Dedifferentiated amniotic fluid mesenchymal stem cell (primary cell): ENCODE results near the gene NLGN1.

Experiments used
- DNase-seq: peaks from one replicate; pipeline ENCODE4 v3.0.0-alpha.2; 2016; ENCODE audit errors: extremely low spot score

Gene NLGN1

GRCh38 chr3:174275336-174275735 is 877.8 kb downstream of the NLGN1 start:
- DNase-seq: no peak

- DNase-seq: no peak
Measured at GRCh38 chr3:174276826-174277225, 879.3 kb downstream of the NLGN1 start.

- no peak for DNase-seq
Measured at GRCh38 chr3:174278094-174278493, 880.5 kb downstream of the NLGN1 start.

- no peak for DNase-seq
Measured at GRCh38 chr3:174280186-174280585, 882.6 kb downstream of the NLGN1 start.

GRCh38 chr3:174285242-174285864 is 887.8 kb downstream of the NLGN1 start:
- DNase-seq: no peak

GRCh38 chr3:174287705-174288104 is 890.2 kb downstream of the NLGN1 start:
- DNase-seq: no peak

GRCh38 chr3:174294616-174295015 is 897.1 kb downstream of the NLGN1 start:
- no peak for DNase-seq

GRCh38 chr3:174295306-174296092 is 898.0 kb downstream of the NLGN1 start:
- peak; percentile 31 for DNase-seq

GRCh38 chr3:174302746-174303315 is 905.3 kb downstream of the NLGN1 start:
- DNase-seq: no peak

- no peak for DNase-seq
Measured at GRCh38 chr3:174303907-174304560, 906.5 kb downstream of the NLGN1 start.

- DNase-seq: no peak
Measured at GRCh38 chr3:174308736-174309135, 911.2 kb downstream of the NLGN1 start.

GRCh38 chr3:174310475-174310983 is 913.0 kb downstream of the NLGN1 start:
- no peak for DNase-seq

- DNase-seq: no peak
Measured at GRCh38 chr3:174315225-174315624, 917.7 kb downstream of the NLGN1 start.

- no peak for DNase-seq
Measured at GRCh38 chr3:174317005-174317404, 919.5 kb downstream of the NLGN1 start.

GRCh38 chr3:174318181-174318580 is 920.6 kb downstream of the NLGN1 start:
- DNase-seq: no peak

GRCh38 chr3:174321548-174321947 is 924.0 kb downstream of the NLGN1 start:
- DNase-seq: no peak

GRCh38 chr3:174322789-174323188 is 925.2 kb downstream of the NLGN1 start:
- DNase-seq: no peak

- no peak for DNase-seq
Measured at GRCh38 chr3:174325171-174325570, 927.6 kb downstream of the NLGN1 start.

- peak; percentile 76 for DNase-seq
Measured at GRCh38 chr3:174325834-174326700, 928.5 kb downstream of the NLGN1 start.

GRCh38 chr3:174329321-174329720 is 931.8 kb downstream of the NLGN1 start:
- peak; percentile 35 for DNase-seq

GRCh38 chr3:174330303-174330702 is 932.8 kb downstream of the NLGN1 start:
- DNase-seq: peak; percentile 77
